OCI-LY7 (cell line): ENCODE measurements around the gene NPBWR2. TPM values are rescaled to one million over a fixed set of nuclear protein-coding genes. Genes with fewer than 3 reads are reported as not detected.

ENCODE experiments used
- BruUV-seq: library from RNA; stranded (reverse); fragments of 400-500 nt; replicated peaks from 2 replicates; lab custom pipeline; 2021; lab: Mats Ljungman, UMichigan
- CTCF ChIA-PET: fragments of 300-600 bp; sonication (Branson Sonifier 250); formaldehyde crosslinking; loops from one replicate; lab custom pipeline; 2022; ENCODE audit warnings: antibody characterized with exemption; ENCODE audit not compliant: unreplicated experiment; lab: Charles Lee
- POLR2A ChIA-PET: fragments of 300-600 bp; sonication (Branson Sonifier 250); formaldehyde crosslinking; loops from one replicate; lab custom pipeline; 2022; ENCODE audit warnings: antibody characterized with exemption; lab: Charles Lee
- DNase-seq: peaks from one replicate; pipeline ENCODE4 v3.0.0-alpha.2; 2015; ENCODE audit warnings: low spot score
- H2AFZ ChIP-seq: fragments of 200-600 bp; sonication (generic), shearing (Covaris generic); 2 replicates; pipeline ENCODE4 v1.6.1; 2014; ENCODE audit warnings: mild to moderate bottlenecking, antibody characterized with exemption, low read length, moderate library complexity
- H3K27ac ChIP-seq: fragments of 200-600 bp; sonication (generic); 2 replicates; pipeline ENCODE4 v1.5.1; 2014; ENCODE audit warnings: mixed run types, low read depth, mild to moderate bottlenecking, moderate library complexity, low read length, inconsistent platforms; ENCODE audit not compliant: poor library complexity, severe bottlenecking
- H3K36me3 ChIP-seq: fragments of 200-600 bp; sonication (generic); 2 replicates; pipeline ENCODE4 v1.6.1; 2014; ENCODE audit warnings: mild to moderate bottlenecking, antibody characterized with exemption, low read length, moderate library complexity, mixed read lengths; ENCODE audit not compliant: insufficient read depth
- H3K4me1 ChIP-seq: fragments of 200-600 bp; sonication (generic); 2 replicates; pipeline ENCODE4 v1.5.1; 2014; ENCODE audit warnings: mild to moderate bottlenecking, low read length; ENCODE audit not compliant: insufficient read depth, poor library complexity, severe bottlenecking
- H3K4me2 ChIP-seq: fragments of 200-600 bp; sonication (generic); 2 replicates; pipeline ENCODE4 v1.6.1; 2014; ENCODE audit warnings: mild to moderate bottlenecking, low read length
- H3K4me3 ChIP-seq: fragments of 200-600 bp; sonication (generic); 2 replicates; pipeline ENCODE4 v1.5.1; 2014; ENCODE audit warnings: mild to moderate bottlenecking, low read depth, low read length; ENCODE audit not compliant: poor library complexity, severe bottlenecking
- H3K79me2 ChIP-seq: fragments of 200-600 bp; sonication (generic); 2 replicates; pipeline ENCODE4 v1.6.1; 2016; ENCODE audit warnings: low read depth, mild to moderate bottlenecking, low read length, moderate library complexity, mixed read lengths; ENCODE audit not compliant: insufficient read depth
- H3K9me2 ChIP-seq: fragments of 200-600 bp; sonication (generic); 2 replicates; pipeline ENCODE4 v1.6.1; 2016; ENCODE audit warnings: mild to moderate bottlenecking, low read length, mixed read lengths; ENCODE audit not compliant: insufficient read depth
- H3K9me3 ChIP-seq: fragments of 200-600 bp; sonication (generic); 2 replicates; pipeline ENCODE4 v1.6.1; 2014; ENCODE audit warnings: mild to moderate bottlenecking, mixed run types, low read length, mixed read lengths
- H4K20me1 ChIP-seq: fragments of 200-600 bp; sonication (generic); 2 replicates; pipeline ENCODE4 v1.6.1; 2014; ENCODE audit warnings: mild to moderate bottlenecking, antibody characterized with exemption, low read length, moderate library complexity, mixed read lengths; ENCODE audit not compliant: insufficient read depth
- EZH2phosphoT487 ChIP-seq: fragments of 200-600 bp; sonication (generic); IDR thresholded peaks from 2 replicates; pipeline ENCODE4 v1.6.1; 2018; ENCODE audit warnings: low read depth, borderline replicate concordance, mild to moderate bottlenecking, mixed run types, antibody characterized with exemption, low read length, moderate library complexity, mixed read lengths
- intact Hi-C: fragments of 100-400 bp; cut with micrococcal nuclease; formaldehyde crosslinking; loops from one replicate; pipeline ENCODE4 v1.10.0; 2022; ENCODE audit not compliant: unreplicated experiment
- total RNA-seq, 2 experiments: library from RNA; depleted of rRNA in 1 of 2; stranded (reverse); fragments of >200 nt in 1 of 2; shearing (Covaris generic) in 1 of 2; gene quantifications; 2 replicates each; pipeline ENCODE4 v1.2.3, GENCODE V29; 2014 to 2022
- TF ChIP-seq, protein P1 (sequence below): fragments of 200-600 bp; sonication (generic); conservative IDR thresholded peaks from 2 replicates; pipeline ENCODE4 v1.5.1; 2014; ENCODE audit warnings: mild to moderate bottlenecking, antibody characterized with exemption, low read length, moderate library complexity, mixed read lengths

NPBWR2 gene
- total RNA-seq, 2 experiments from 2014 or later = not detected

DNA sequence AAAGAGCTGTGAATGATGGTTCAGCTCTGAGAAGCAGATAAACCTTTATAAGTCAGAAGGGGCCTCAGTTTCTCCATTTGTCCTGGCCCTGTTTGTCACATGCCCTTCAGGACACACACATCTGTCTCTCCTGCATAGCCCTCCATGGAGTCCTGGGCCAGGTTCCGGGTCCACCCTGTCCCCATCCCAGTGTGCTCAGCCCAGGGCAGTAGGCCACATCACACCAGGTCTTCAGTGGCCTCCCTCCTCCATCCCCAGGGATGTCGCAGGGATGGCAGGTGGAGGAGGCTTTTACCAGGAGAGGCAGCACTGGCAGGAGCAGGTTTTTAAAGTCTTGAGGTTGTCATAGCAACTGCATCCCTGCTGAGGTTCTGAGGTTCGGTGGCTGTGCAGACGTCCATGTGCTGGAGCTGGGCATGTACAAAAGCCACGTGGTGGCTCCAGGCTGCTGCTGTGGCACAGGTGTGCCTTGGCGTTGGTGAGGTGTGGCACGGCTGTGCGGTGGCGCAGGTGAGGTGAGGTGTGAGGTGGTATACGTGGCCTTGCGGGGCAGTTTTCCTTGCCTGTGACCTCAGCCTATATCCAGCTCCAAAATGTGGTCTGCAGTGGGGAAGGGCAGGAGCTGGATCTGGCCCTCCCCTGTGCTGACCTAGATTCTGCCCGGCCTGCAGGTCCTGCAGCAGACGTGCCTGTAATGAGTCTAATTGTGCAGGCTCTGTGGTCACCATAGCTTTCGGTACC lies 8.0 kb upstream of the NPBWR2 start:
- DNase-seq = no peak
- intact Hi-C loops = no loop called here
- POLR2A ChIA-PET = interaction anchor here (1.0 kb wide), 1 partner anchor 141 kb away, joined by 3 read pairs; no protein-coding TSS in a partner anchor

DNA sequence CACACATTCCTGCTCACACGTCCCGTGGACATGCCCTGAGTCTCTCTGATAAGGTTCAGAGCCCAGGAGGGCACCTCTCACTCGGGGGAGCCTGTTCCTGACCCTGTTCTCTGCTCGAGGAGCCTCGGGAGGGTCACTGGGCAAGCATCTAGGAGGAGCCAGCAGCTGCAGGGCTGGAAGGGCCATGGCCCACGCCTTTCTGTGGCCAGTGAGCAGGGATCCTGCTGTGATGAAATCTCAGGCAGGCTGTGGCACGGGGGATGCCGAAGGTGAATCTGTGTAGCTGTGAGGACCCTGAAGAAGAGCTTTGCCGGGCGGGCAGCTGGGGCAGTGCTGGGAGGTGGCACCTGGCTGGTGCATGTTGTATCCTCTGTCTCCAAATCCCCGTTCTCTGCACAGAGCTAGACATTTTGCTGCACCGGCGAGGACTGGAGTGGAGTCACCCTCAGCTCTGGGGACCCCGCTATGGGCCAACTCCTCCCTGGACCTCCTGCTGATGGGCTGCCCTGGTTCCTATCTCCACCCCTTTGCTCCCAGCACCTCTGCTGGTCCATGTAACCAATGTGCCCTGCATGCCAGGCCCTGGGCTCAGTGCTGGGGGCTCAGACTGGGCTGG lies 7.1 kb upstream of the NPBWR2 start:
- TF ChIP-seq, protein P1, sequence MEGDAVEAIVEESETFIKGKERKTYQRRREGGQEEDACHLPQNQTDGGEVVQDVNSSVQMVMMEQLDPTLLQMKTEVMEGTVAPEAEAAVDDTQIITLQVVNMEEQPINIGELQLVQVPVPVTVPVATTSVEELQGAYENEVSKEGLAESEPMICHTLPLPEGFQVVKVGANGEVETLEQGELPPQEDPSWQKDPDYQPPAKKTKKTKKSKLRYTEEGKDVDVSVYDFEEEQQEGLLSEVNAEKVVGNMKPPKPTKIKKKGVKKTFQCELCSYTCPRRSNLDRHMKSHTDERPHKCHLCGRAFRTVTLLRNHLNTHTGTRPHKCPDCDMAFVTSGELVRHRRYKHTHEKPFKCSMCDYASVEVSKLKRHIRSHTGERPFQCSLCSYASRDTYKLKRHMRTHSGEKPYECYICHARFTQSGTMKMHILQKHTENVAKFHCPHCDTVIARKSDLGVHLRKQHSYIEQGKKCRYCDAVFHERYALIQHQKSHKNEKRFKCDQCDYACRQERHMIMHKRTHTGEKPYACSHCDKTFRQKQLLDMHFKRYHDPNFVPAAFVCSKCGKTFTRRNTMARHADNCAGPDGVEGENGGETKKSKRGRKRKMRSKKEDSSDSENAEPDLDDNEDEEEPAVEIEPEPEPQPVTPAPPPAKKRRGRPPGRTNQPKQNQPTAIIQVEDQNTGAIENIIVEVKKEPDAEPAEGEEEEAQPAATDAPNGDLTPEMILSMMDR = no peak
- no peak for TF ChIP-seq EZH2phosphoT487
- Histone ChIP-seq H3K27ac (no peak overlapping the region), H3K4me2 (no peak overlapping the region), H3K4me1 (peaks cover 2% of the 10 kb centered on the region), H3K36me3 (no peaks in the 10 kb centered on the region), H3K9me2 (no peaks in the 10 kb centered on the region), H3K4me3 (no peak overlapping the region), H3K9me3 (no peaks in the 10 kb centered on the region), H3K79me2 (no peaks in the 10 kb centered on the region), H2AFZ (no peak overlapping the region), H4K20me1 (no peaks in the 10 kb centered on the region)
- intact Hi-C loops = no loop called here
- DNase-seq = no peak
- CTCF ChIA-PET = no interaction called here
- BruUV-seq = no TSS peak
- POLR2A ChIA-PET = no interaction called here

More for the DNA sequence above, 8.0 kb upstream of the NPBWR2 start:
- Histone ChIP-seq H3K79me2 (no peaks in the 10 kb centered on the region), H2AFZ (no peak overlapping the region), H3K36me3 (no peaks in the 10 kb centered on the region), H3K4me1 (peaks cover 11% of the 10 kb centered on the region), H3K4me3 (no peak overlapping the region), H4K20me1 (no peaks in the 10 kb centered on the region), H3K9me2 (no peaks in the 10 kb centered on the region), H3K4me2 (no peak overlapping the region), H3K9me3 (no peaks in the 10 kb centered on the region), H3K27ac (no peak overlapping the region)
- CTCF ChIA-PET = no interaction called here
- TF ChIP-seq, protein P1 = no peak
- no TSS peak for BruUV-seq

DNA sequence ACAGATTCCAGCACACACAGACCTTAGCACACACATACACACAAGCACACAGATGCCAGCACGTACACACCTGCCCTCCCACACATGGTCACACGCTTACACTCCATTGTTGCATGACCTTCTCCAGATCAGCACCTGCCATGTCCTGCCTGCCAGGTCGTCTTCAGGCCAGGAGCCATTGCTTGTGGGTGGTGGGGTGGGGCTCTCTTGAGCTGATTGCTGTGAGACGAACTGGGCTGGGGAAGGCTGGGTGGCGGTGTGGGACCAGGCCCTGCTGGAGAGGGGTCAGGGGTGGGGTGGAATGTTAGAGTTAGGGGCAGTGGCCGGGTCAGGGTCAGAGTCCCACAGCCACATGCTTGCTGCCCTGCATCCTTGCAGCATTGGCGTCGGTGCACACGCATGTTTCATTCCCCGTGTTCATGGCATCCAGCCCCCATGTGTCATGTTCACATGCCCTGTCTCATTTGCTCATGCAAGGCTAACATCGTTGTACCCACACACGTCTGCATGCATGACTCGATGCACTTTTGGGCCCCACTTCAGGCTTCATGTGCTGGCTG lies 6.5 kb upstream of the NPBWR2 start:
- Histone ChIP-seq H2AFZ (no peak overlapping the region), H3K79me2 (no peaks in the 10 kb centered on the region), H3K4me2 (no peak overlapping the region), H3K9me3 (no peaks in the 10 kb centered on the region), H3K4me1 (no peaks in the 10 kb centered on the region), H3K27ac (no peak overlapping the region), H3K9me2 (no peaks in the 10 kb centered on the region), H3K36me3 (no peaks in the 10 kb centered on the region), H3K4me3 (no peak overlapping the region), H4K20me1 (no peaks in the 10 kb centered on the region)
- ChIA-PET POLR2A (no interaction called here), CTCF (interaction anchor here (0.7 kb wide), 1 partner anchor 22 kb away, joined by 3 read pairs; no protein-coding TSS in a partner anchor)
- no peak for DNase-seq
- TF ChIP-seq, protein P1 = no peak
- no peak for TF ChIP-seq EZH2phosphoT487
- BruUV-seq = no TSS peak
- intact Hi-C loops = no loop called here
